ENCODE data around the gene ADIG.

The ADIG gene

GRCh38 chr20:38566036-38566598 is 14.9 kb upstream of the ADIG start:
- no peak for TF ChIP-seq CTCF (conservative IDR thresholded peaks at IDR 0.05; ENCODE audit: control insufficient read depth, insufficient read depth, low read depth, low read length)
- no peak for DNase-seq (ENCODE audit: low read depth)

GRCh38 chr20:38569747-38570525 is 11.1 kb upstream of the ADIG start:
- DNase-seq (ENCODE audit: low read depth): no peak
- no peak overlapping the region for H3K4me3 ChIP-seq (ENCODE audit: control insufficient read depth, low read depth, low read length)
- TF ChIP-seq CTCF (conservative IDR thresholded peaks at IDR 0.05; ENCODE audit: control insufficient read depth, insufficient read depth, low read depth, low read length): no peak

More at GRCh38 chr20:38566036-38566598, 14.9 kb upstream of the ADIG start:
- no peak overlapping the region for H3K4me3 ChIP-seq (ENCODE audit: control insufficient read depth, low read depth, low read length)

- no peak for TF ChIP-seq CTCF (conservative IDR thresholded peaks at IDR 0.05; ENCODE audit: control insufficient read depth, insufficient read depth, low read depth, low read length)
- peak; percentile 30 for DNase-seq (ENCODE audit: low read depth)
- H3K4me3 ChIP-seq (ENCODE audit: control insufficient read depth, low read depth, low read length): no peak overlapping the region
Observed at GRCh38 chr20:38573413-38573812, 7.6 kb upstream of the ADIG start.

- no peak for TF ChIP-seq CTCF (conservative IDR thresholded peaks at IDR 0.05; ENCODE audit: control insufficient read depth, insufficient read depth, low read depth, low read length)
- peak; percentile 24 for DNase-seq (ENCODE audit: low read depth)
- no peak overlapping the region for H3K4me3 ChIP-seq (ENCODE audit: control insufficient read depth, low read depth, low read length)
Observed at GRCh38 chr20:38579219-38579910, 1.6 kb upstream of the ADIG start.

- H3K4me3 ChIP-seq (ENCODE audit: control insufficient read depth, low read depth, low read length): no peak overlapping the region
- no peak for DNase-seq (ENCODE audit: low read depth)
- TF ChIP-seq CTCF (conservative IDR thresholded peaks at IDR 0.05; ENCODE audit: control insufficient read depth, insufficient read depth, low read depth, low read length): no peak
Observed at GRCh38 chr20:38579921-38580320, 1.1 kb upstream of the ADIG start.

- no peak for TF ChIP-seq CTCF (conservative IDR thresholded peaks at IDR 0.05; ENCODE audit: control insufficient read depth, insufficient read depth, low read depth, low read length)
Observed at GRCh38 chr20:38581830-38582358, 897 bp downstream of the ADIG start.

More at GRCh38 chr20:38581830-38582358, 897 bp downstream of the ADIG start:
- H3K4me3 ChIP-seq (ENCODE audit: control insufficient read depth, low read depth, low read length): no peak overlapping the region
- no peak for DNase-seq (ENCODE audit: low read depth)

Data from fibroblast of mammary gland (primary cell).